Trophoblast cell (in vitro differentiated cells and primary cell): ENCODE measurements around the gene PMM1.

Source experiments
- DNase-seq, 2 donors: peaks; one replicate each; pipeline ENCODE4 v3.0.0-alpha.2; 2016
- H2AFZ ChIP-seq: 2 replicates; pipeline ENCODE4 v1.6.1; 2013; ENCODE audit warnings: low read length, moderate library complexity, mild to moderate bottlenecking; ENCODE audit not compliant: insufficient read depth, poor library complexity
- H2AK5ac ChIP-seq: 2 replicates; pipeline ENCODE4 v1.6.1; 2013; ENCODE audit warnings: mild to moderate bottlenecking, low read length
- H2BK120ac ChIP-seq: 2 replicates; pipeline ENCODE4 v1.6.1; 2013; ENCODE audit warnings: low read length, mild to moderate bottlenecking, moderate library complexity; ENCODE audit not compliant: insufficient read depth, poor library complexity
- H2BK12ac ChIP-seq: 2 replicates; pipeline ENCODE4 v1.6.1; 2013; ENCODE audit warnings: mild to moderate bottlenecking, low read length, moderate library complexity
- H2BK5ac ChIP-seq: 2 replicates; pipeline ENCODE4 v1.6.1; 2013; ENCODE audit warnings: low read length, low read depth, moderate library complexity, mild to moderate bottlenecking; ENCODE audit not compliant: poor library complexity
- H3K14ac ChIP-seq: 2 replicates; pipeline ENCODE4 v1.6.1; 2013; ENCODE audit warnings: mild to moderate bottlenecking, low read length
- H3K18ac ChIP-seq: 2 replicates; pipeline ENCODE4 v1.6.1; 2013; ENCODE audit warnings: mild to moderate bottlenecking, low read length
- H3K23ac ChIP-seq: 2 replicates; pipeline ENCODE4 v1.6.1; 2013; ENCODE audit warnings: low read length
- H3K27ac ChIP-seq: 2 replicates; pipeline ENCODE4 v1.5.1; 2013; ENCODE audit warnings: low read depth, mild to moderate bottlenecking, inconsistent platforms, low read length, moderate library complexity
- H3K27me3 ChIP-seq: 2 replicates; pipeline ENCODE4 v1.6.1; 2013; ENCODE audit warnings: inconsistent platforms, mild to moderate bottlenecking, low read length, moderate library complexity; ENCODE audit not compliant: insufficient read depth
- H3K36me3 ChIP-seq, 2 experiments: 1 replicate in 1 of 2; 2 replicates in 1 of 2; pipeline ENCODE4 v1.6.1; 2013; ENCODE audit warnings: low read length in 2 of 2, mild to moderate bottlenecking in 2 of 2, moderate library complexity in 1 of 2; ENCODE audit not compliant: insufficient read depth in 2 of 2, control insufficient read depth in 1 of 2
- H3K4ac ChIP-seq: 2 replicates; pipeline ENCODE4 v1.6.1; 2013; ENCODE audit warnings: low read depth, mild to moderate bottlenecking, low read length, moderate library complexity
- H3K4me1 ChIP-seq, 2 experiments: 1 replicate in 1 of 2; 2 replicates in 1 of 2; pipeline ENCODE4 v1.6.1; 2013; ENCODE audit warnings: low read length in 2 of 2, mild to moderate bottlenecking in 2 of 2, moderate library complexity in 1 of 2; ENCODE audit not compliant: insufficient read depth in 2 of 2, control insufficient read depth in 1 of 2
- H3K4me2 ChIP-seq: 2 replicates; pipeline ENCODE4 v1.6.1; 2013; ENCODE audit warnings: inconsistent platforms, mild to moderate bottlenecking, low read length, moderate library complexity
- H3K4me3 ChIP-seq: 2 replicates; pipeline ENCODE4 v1.5.1; 2013; ENCODE audit warnings: mild to moderate bottlenecking, low read depth, low read length, inconsistent platforms
- H3K79me1 ChIP-seq: one replicate; pipeline ENCODE4 v1.6.1; 2013; ENCODE audit warnings: low read length
- H3K79me2 ChIP-seq: 2 replicates; pipeline ENCODE4 v1.6.1; 2013; ENCODE audit warnings: low read length, mild to moderate bottlenecking; ENCODE audit not compliant: control insufficient read depth, insufficient read depth, poor library complexity
- H3K9ac ChIP-seq: 2 replicates; pipeline ENCODE4 v1.6.1; 2013; ENCODE audit warnings: mild to moderate bottlenecking, low read length
- H3K9me3 ChIP-seq: 2 replicates; pipeline ENCODE4 v1.6.1; 2013; ENCODE audit warnings: low read depth, mild to moderate bottlenecking, control low read depth, inconsistent platforms, low read length; ENCODE audit not compliant: insufficient read depth
- H4K12ac ChIP-seq: 2 replicates; pipeline ENCODE4 v1.6.1; 2013; ENCODE audit warnings: low read depth, mild to moderate bottlenecking, low read length, moderate library complexity
- H4K8ac ChIP-seq: 2 replicates; pipeline ENCODE4 v1.6.1; 2013; ENCODE audit warnings: low read depth, mild to moderate bottlenecking, low read length, moderate library complexity
- H4K91ac ChIP-seq: one replicate; pipeline ENCODE4 v1.6.1; 2013; ENCODE audit warnings: low read depth, mild to moderate bottlenecking, low read length, moderate library complexity
- WGBS: extraction: QIAGEN DNeasy Blood & Tissue Kit; methylation state at CpG from one replicate; pipeline ENCODE4 v1.1.7; 2013; ENCODE audit warnings: missing lambda C conversion rate; ENCODE audit not compliant: insufficient read length, insufficient coverage; ENCODE audit errors: extremely low coverage; 5-methylcytosine and 5-hydroxymethylcytosine counted together

PMM1 gene

DNA sequence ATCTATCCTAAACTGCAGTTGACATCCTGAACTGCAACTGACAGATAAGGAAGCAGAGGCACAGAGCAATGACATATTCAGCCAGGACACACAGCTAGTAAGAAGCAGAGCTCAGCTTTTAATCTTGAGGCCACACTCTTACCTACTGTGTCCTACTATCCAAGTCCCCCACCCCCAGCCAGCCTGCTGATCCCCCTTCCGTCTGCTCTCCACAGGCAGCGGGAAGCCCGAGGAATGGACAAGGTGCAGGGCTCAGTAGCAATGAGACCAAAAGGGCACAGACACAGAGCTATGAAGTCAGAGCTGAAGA lies 49.7 kb downstream of the PMM1 start:
- H3K4me2 ChIP-seq = no peak overlapping the region
- no peaks in the 10 kb centered on the region for H3K9me3 ChIP-seq
- H2BK120ac ChIP-seq = no peak overlapping the region
- no peak overlapping the region for H4K91ac ChIP-seq
- peaks cover 18 to 25% of the 10 kb centered on the region in 2 experiments for H3K36me3 ChIP-seq
- no peak overlapping the region for H2AFZ ChIP-seq
- no peaks in the 10 kb centered on the region for H3K27me3 ChIP-seq
- H3K79me2 ChIP-seq = peaks cover 8% of the 10 kb centered on the region
- H2AK5ac ChIP-seq = no peak overlapping the region
- no peak overlapping the region for H4K12ac ChIP-seq
- no peak overlapping the region for H2BK12ac ChIP-seq
- no peak overlapping the region for H3K18ac ChIP-seq
- no peak for DNase-seq
- no peak overlapping the region for H3K9ac ChIP-seq
- H3K79me1 ChIP-seq = peaks cover 5% of the 10 kb centered on the region
- no peak overlapping the region for H3K27ac ChIP-seq
- no peak overlapping the region for H3K4ac ChIP-seq
- H3K4me3 ChIP-seq = no peak overlapping the region
- no CpG with 5 or more reads among the region's 3 CpGs for WGBS
- peaks cover 3 to 5% of the 10 kb centered on the region in 2 experiments for H3K4me1 ChIP-seq
- H2BK5ac ChIP-seq = no peak overlapping the region
- H3K14ac ChIP-seq = no peak overlapping the region
- no peak overlapping the region for H3K23ac ChIP-seq
- H4K8ac ChIP-seq = no peak overlapping the region

DNA sequence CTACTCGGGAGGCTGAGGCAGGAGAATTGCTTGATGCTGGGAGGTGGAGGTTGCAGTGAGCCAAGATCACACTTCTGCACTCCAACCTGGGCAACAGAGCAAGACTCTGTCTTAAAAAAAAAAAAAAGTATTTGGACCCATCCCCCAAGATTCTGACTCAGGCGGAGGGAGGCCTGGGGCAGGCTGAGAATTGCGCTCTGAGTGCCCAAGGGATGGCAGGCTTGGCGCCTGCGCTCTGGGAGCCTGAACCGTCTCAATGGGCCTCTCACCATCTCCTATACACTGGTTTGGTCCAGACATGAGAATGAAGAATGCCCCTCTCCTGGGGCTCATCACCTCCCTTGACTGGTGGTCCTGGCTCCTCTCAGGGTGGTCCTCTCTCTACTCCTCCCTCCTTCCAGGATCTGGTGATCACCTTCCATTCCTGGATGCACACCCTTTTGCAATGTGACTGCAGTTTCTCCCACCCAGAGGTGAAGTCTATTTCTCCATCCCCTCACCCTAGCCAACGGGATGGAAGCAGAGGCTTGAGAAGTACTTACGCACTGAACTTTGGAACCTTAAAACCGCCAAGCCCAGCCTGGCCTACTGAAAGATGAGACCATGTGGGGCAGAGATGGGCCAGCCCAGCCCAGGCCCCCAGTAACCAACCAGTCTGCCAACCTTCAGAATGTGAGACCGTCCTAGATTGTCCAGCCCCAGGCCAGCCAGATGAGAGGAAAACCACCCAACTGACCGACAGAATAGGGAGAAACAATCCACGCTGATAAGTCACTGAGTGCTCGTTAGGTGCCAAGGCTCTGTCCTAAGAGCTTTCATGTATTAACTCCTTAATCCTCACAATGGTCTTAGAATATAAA lies 50.3 kb downstream of the PMM1 start:
- Histone ChIP-seq H3K4ac (peak overlapping the region; percentile 28), H3K27ac (no peak overlapping the region), H3K14ac (no peak overlapping the region), H2AFZ (no peak overlapping the region), H3K4me2 (no peak overlapping the region), H4K8ac (no peak overlapping the region), H3K79me1 (peaks cover 5% of the 10 kb centered on the region), H4K91ac (no peak overlapping the region), H3K9me3 (no peaks in the 10 kb centered on the region), H2BK120ac (no peak overlapping the region), H3K36me3 (peaks cover 18 to 26% of the 10 kb centered on the region in 2 experiments), H3K4me3 (no peak overlapping the region), H3K23ac (no peak overlapping the region), H3K4me1 (peaks cover 3 to 5% of the 10 kb centered on the region in 2 experiments), H3K18ac (no peak overlapping the region), H2AK5ac (no peak overlapping the region), H2BK5ac (no peak overlapping the region), H2BK12ac (no peak overlapping the region), H3K27me3 (no peaks in the 10 kb centered on the region), H4K12ac (no peak overlapping the region), H3K9ac (no peak overlapping the region), H3K79me2 (peaks cover 8% of the 10 kb centered on the region)
- WGBS = no CpG with 5 or more reads among the region's 13 CpGs
- no peak for DNase-seq

DNA sequence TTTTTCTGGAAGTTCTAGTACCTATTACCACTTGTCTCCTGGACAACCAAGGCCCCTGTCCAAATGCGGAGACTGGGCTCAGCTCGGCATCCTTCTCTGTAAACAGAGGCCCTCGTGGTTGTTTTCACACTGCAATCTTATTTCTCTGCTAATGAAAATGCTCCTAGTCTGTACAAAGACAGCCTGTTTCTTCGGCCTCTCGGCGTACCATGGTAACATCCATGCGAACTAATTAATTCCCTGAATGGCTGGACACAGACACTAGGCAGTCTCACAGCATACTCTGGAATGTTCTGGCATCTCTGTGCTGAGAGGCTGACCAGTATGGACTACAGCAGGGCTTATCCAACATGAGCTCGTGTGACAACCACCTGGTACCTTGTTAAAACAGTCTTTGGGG lies 51.1 kb downstream of the PMM1 start:
- peaks cover 18 to 30% of the 10 kb centered on the region in 2 experiments for H3K36me3 ChIP-seq
- H3K27me3 ChIP-seq = no peaks in the 10 kb centered on the region
- H3K4me3 ChIP-seq = no peak overlapping the region
- no peak overlapping the region for H2BK5ac ChIP-seq
- no peak overlapping the region for H3K23ac ChIP-seq
- no peak overlapping the region for H3K27ac ChIP-seq
- peaks cover 3 to 5% of the 10 kb centered on the region in 2 experiments for H3K4me1 ChIP-seq
- no peak overlapping the region for H4K12ac ChIP-seq
- H3K4me2 ChIP-seq = no peak overlapping the region
- no peak overlapping the region for H3K14ac ChIP-seq
- H4K91ac ChIP-seq = no peak overlapping the region
- H2AK5ac ChIP-seq = no peak overlapping the region
- peaks cover 2% of the 10 kb centered on the region for H3K79me2 ChIP-seq
- H2AFZ ChIP-seq = no peak overlapping the region
- H3K79me1 ChIP-seq = no peaks in the 10 kb centered on the region
- no peak overlapping the region for H4K8ac ChIP-seq
- H3K9me3 ChIP-seq = no peaks in the 10 kb centered on the region
- H2BK120ac ChIP-seq = no peak overlapping the region
- H2BK12ac ChIP-seq = no peak overlapping the region
- DNase-seq = no peak
- H3K9ac ChIP-seq = no peak overlapping the region
- H3K4ac ChIP-seq = no peak overlapping the region
- no CpG with 5 or more reads among the region's 8 CpGs for WGBS
- H3K18ac ChIP-seq = no peak overlapping the region

DNA sequence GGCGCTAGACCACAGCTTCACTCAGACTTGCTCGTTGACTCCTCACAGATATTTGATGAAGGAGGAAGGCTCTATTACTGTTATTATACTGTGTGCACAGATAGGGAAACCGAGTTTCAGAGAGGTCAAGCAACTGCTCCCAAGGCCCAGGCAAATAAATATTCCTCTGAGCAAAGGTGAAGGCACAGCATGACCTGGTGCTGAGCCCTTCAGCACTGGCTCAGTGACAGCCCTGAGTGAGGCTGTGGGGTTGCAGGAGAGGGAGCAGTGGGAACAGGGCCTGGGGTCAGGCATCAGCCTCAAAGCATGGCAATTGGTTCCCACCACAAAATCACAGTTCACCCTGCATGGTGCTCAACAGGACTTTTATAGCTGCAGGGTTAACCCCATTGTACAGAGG lies 52.4 kb downstream of the PMM1 start:
- Histone ChIP-seq H4K91ac (no peak overlapping the region), H3K14ac (no peak overlapping the region), H3K79me1 (no peaks in the 10 kb centered on the region), H3K4me2 (no peak overlapping the region), H2BK12ac (no peak overlapping the region), H3K4me1 (no peaks in the 10 kb centered on the region), H3K36me3 (peaks cover 23 to 34% of the 10 kb centered on the region in 2 experiments), H4K12ac (no peak overlapping the region), H3K9ac (no peak overlapping the region), H3K27ac (no peak overlapping the region), H3K18ac (no peak overlapping the region), H3K9me3 (no peaks in the 10 kb centered on the region), H2BK120ac (no peak overlapping the region), H2AFZ (no peak overlapping the region), H2AK5ac (no peak overlapping the region), H3K23ac (no peak overlapping the region), H3K4me3 (no peak overlapping the region), H3K4ac (no peak overlapping the region), H2BK5ac (no peak overlapping the region), H4K8ac (no peak overlapping the region), H3K79me2 (no peaks in the 10 kb centered on the region), H3K27me3 (no peaks in the 10 kb centered on the region)
- no peak for DNase-seq
- WGBS = no CpG with 5 or more reads among the region's 3 CpGs
